GM13977 (cell line): ENCODE data around the gene PIP5KL1.

Experiments
- DNase-seq: peaks from one replicate; pipeline ENCODE4 v3.0.0; 2012; ENCODE audit warnings: low spot score
- in situ Hi-C: fragments of 300-500 bp; cut with MboI; formaldehyde crosslinking; loops from one replicate; pipeline ENCODE4 v1.12.0; 2022; ENCODE audit warnings: low sequenced_read_pairs, low pct_unique_long_range_greater_than_20kb, mixed read lengths, inconsistent platforms; ENCODE audit not compliant: unreplicated experiment
- TF ChIP-seq, protein P1 (sequence below): IDR thresholded peaks from 2 replicates; pipeline ENCODE4 v1.5.1; 2012; ENCODE audit warnings: mild to moderate bottlenecking, control low read depth; ENCODE audit not compliant: insufficient read depth; ENCODE audit errors: extremely low read depth, missing control alignments

PIP5KL1 gene

DNA sequence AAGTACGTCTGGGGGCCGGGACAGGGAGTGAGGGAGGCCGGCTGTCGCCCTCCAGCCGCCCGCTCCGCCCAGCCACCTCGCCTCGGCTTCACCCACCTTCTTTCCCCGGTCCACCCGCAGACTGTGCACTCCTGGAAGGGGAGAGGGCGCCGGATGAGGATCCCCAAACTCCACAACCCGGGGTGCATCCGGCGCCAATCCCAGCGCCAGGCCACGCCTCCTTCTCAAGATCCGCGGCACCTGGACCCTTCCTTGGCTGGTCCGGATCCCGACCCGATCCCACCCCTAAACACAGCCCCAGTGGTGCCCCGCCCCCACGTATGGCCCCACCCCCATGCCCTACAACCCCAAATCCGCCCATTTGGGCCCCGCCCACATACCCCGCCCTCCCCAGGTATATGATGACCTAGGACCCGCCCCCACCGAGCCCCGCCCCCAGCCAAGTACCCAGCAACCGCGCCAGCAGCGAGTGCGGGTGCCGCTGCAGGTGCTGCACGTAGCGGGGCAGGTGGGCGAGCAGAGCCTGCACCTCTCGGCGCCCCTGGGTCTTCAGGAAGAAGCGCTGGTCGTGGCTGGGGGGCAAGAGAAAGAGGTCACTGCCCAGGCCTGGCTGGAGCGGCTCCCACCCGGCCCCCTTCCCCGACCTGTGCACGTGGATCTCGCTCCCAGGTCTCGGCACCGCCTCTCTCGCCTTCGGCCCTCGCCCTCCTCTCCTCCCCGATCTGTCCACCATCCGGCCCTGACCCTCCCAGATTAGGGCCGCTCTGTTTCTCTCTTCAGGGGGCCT lies 3.2 kb downstream of the PIP5KL1 start:
- no peak for DNase-seq
- in situ Hi-C loops = no loop called here

DNA sequence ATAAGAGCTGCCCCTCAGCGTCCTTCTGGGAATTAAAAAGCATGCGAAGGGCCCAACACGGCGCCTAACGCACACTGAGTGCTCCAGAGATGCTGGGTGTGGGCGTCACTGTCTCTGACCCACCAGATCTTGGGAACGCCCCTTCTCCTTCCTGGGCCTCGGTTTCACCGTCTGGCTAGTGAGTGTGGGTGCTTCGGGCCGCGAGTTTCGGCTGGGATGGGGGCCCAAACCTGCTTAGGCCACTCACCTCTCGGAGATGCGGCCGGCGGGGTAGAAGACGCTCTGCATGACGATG lies 3.7 kb downstream of the PIP5KL1 start:
- DNase-seq = no peak
- TF ChIP-seq, protein P1, sequence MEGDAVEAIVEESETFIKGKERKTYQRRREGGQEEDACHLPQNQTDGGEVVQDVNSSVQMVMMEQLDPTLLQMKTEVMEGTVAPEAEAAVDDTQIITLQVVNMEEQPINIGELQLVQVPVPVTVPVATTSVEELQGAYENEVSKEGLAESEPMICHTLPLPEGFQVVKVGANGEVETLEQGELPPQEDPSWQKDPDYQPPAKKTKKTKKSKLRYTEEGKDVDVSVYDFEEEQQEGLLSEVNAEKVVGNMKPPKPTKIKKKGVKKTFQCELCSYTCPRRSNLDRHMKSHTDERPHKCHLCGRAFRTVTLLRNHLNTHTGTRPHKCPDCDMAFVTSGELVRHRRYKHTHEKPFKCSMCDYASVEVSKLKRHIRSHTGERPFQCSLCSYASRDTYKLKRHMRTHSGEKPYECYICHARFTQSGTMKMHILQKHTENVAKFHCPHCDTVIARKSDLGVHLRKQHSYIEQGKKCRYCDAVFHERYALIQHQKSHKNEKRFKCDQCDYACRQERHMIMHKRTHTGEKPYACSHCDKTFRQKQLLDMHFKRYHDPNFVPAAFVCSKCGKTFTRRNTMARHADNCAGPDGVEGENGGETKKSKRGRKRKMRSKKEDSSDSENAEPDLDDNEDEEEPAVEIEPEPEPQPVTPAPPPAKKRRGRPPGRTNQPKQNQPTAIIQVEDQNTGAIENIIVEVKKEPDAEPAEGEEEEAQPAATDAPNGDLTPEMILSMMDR = no peak
- in situ Hi-C loops = no loop called here

More for the DNA sequence above, 3.2 kb downstream of the PIP5KL1 start:
- TF ChIP-seq, protein P1 = no peak

DNA sequence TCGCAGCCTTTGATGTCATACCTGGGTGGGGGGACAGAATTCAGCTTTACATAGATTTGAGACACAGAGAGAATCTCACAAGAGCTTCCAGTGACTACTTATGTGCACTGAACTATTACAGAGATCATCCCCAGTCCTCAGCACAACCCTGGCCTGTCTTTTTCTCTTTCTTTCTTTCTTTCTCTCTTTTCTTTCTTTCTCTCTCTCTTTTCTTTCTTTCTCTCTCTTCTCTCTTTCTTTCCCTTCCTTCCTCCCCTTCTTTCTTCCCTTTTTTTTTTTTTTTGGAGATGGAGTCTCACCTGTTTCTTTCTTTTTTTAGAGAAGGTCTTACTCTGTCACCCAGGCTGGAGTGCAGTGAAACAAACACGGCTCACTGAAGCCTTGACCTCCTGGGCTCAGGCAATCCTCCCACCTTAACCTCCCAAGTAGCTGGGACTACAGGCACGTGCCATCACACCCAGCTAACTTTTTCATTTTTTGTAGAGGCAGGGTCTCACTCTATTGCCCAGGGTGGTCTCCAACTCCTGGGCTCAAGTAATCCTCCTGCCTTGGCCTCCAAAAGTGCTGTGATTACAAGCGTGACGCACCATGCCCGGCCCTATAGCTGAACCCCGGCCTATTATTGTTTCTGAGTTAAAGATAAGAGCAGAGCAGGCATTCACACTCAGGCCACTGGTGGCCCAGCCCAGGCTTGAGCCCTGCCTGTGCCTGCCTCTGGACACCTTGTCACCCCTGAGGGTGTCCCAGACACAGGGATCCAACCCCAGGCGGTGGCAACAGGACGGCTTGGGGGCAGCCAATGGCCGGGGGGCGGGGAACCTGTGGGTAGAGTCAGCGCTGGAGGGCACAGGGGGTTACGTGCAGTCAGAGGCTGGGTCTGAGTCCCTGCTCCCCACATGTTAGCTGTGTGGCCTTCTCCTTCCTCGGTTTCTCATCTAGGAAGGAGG lies 4.3 kb downstream of the PIP5KL1 start:
- DNase-seq = no peak
- TF ChIP-seq, protein P1 = no peak
- in situ Hi-C loops = no loop called here

DNA sequence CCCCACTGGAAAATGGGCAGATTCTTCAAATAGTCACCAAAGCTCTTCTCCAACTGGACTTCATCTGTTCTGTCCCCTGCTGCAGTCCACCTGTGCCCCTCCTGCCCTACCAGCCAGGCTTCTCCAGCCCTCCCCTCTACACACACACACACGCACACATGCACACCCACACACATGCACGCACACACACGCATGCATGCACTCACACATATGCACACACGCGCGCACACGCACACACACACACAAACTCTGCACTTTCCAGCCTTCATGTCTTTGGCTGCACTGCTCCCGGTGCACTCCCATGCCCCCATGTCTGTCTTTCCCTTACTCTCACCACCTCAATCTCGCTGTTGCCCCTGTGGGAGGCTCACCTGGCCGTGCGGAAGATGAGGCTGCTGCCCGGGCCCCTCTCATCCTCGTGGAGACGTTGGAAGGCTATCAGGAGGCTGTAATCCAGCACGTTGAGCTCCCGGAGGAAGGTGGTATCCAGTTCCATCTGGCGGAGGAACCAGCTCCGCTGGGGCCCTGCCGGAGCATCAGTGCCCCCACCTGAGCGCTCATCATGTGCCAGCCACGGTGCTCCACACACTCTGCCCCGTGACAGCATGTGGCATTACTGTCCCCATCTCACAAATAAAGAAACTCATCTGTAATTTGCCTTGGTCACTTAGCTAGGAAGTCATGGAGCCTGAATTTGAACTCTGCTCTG lies 5.7 kb downstream of the PIP5KL1 start:
- in situ Hi-C loops = loop anchor here (25.0 kb wide), 1 partner anchor 338 kb away; no protein-coding TSS in a partner anchor
- no peak for DNase-seq
- TF ChIP-seq, protein P1 = no peak

DNA sequence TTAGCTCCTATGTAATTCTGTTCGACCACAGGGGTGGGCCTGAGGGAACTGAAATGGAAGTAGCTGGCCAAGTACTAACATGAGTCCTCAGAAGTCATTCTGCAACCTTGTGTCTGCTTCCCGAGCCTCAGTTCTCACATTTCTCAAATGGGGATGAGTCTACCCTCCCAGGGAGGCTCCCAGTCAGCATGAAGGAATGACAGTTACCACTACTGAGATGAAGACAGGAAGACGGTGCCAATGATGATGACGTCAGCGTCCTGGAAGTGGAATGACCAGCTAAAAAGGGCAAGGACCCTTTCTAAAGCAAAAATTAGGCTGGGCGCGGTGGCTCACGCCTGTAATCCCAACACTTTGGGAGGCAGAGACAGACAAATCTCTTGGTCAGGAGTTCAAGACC lies 6.8 kb downstream of the PIP5KL1 start:
- TF ChIP-seq, protein P1 = no peak
- in situ Hi-C loops = loop anchor here (25.0 kb wide), 1 partner anchor 336 kb away; no protein-coding TSS in a partner anchor
- DNase-seq = no peak

DNA sequence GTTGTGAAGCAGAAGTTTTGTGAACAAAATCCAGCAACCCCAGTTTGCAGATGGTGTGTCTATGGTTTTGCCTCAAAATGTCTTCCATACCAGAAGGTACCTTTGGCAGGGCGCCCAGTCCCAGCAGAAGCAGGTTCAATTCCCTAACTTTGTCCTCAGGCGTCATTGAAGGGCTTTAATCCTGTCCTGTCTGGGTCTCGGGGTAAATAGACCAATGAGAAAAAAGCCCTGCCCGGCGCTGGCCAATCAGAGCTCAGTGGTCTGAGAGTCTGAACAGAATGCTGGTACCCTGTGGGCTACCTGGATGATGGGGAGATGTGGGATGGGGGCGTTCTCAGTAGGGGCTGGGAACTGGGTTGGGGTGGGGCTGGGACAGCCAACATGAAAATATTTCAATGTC lies 7.5 kb downstream of the PIP5KL1 start:
- TF ChIP-seq, protein P1 = no peak
- no peak for DNase-seq
- in situ Hi-C loops = loop anchor here (25.0 kb wide), 1 partner anchor 336 kb away; no protein-coding TSS in a partner anchor
